Ascending aorta (tissue), 2 donors: ENCODE results near the gene KCNAB1. TPM values are rescaled to one million over a fixed set of nuclear protein-coding genes. Genes with fewer than 3 reads are reported as not detected.

Source experiments
- DNase-seq, 2 donors: peaks; one replicate each; pipeline ENCODE4 v3.0.0-alpha.2; 2019; ENCODE audit warnings: low spot score in 2 of 2
- H3K27ac ChIP-seq, 2 donors: fragments of 200-600 bp; sonication (generic); one replicate each; pipeline ENCODE4 v1.5.1; 2016 to 2017; ENCODE audit warnings: mild to moderate bottlenecking in 1 of 2
- H3K27me3 ChIP-seq: fragments of 200-600 bp; sonication (generic); one replicate; pipeline ENCODE4 v1.5.1; 2017
- H3K36me3 ChIP-seq, 2 donors: fragments of 200-600 bp; sonication (generic); one replicate each; pipeline ENCODE4 v1.5.1; 2016
- H3K4me1 ChIP-seq, 2 donors: fragments of 200-600 bp; sonication (generic); one replicate each; pipeline ENCODE4 v1.5.1; 2016 to 2017; ENCODE audit warnings: mild to moderate bottlenecking in 1 of 2
- H3K4me3 ChIP-seq, 2 donors: fragments of 200-600 bp; sonication (generic); one replicate each; pipeline ENCODE4 v1.5.1; 2016 to 2017; ENCODE audit warnings: mild to moderate bottlenecking in 1 of 2
- H3K9me3 ChIP-seq, 2 donors: fragments of 200-600 bp; sonication (generic); one replicate each; pipeline ENCODE4 v1.5.1; 2016
- intact Hi-C: fragments of 100-400 bp; cut with DNase I; formaldehyde crosslinking; loops from one replicate; pipeline ENCODE4 v1.15.1; 2023
- total RNA-seq: library from RNA; depleted of rRNA; stranded (reverse); fragments of >200 nt; gene quantifications from one replicate; pipeline ENCODE4 v1.1.0, GENCODE V29; 2016
- TF ChIP-seq, protein P1 (sequence below), 3 experiments: fragments of 200-600 bp in 2 of 3; fragments of 450-650 bp in 1 of 3; sonication (generic) in 2 of 3; IDR thresholded peaks; one replicate each; pipeline ENCODE4 v1.5.1; 2016 to 2019; ENCODE audit warnings: antibody characterized with exemption in 3 of 3, mild to moderate bottlenecking in 1 of 3, moderate library complexity in 1 of 3

The KCNAB1 gene
- total RNA-seq, 1 donor from 2014 or later = 15.1 TPM

DNA sequence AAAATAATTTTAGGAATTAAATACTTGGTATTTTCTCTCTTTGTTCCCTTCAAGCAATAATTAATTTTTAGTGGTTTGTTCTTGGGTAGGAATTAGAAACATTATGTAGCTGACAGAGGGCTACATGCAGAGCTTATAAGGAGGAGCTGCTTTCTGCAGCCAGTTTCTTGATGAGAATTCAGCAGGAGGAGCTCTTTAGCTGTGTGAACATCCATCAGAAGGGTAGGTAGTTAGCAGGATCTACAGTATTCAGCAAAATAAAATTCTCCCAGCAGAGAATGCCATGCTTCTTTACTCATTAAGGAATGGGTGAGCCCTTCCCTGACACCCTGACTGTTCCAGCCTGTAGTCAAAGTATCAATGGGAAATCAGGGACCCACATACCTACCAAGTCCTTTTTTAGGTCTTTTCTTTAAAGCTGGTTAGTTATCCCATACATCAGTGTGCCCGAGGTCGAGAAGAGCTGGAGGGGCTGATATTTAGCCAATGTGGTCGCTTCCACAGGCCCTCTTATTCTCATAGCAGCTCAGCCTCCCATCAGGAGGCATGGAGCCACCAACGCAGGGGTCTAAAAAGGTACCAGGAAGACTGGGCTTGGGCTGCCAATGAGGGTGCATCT, 54.0 kb downstream of the KCNAB1 start:
- DNase-seq = no peak
- no peak overlapping the region for H3K4me3 ChIP-seq
- intact Hi-C loops = no loop called here
- H3K27ac ChIP-seq = no peak overlapping the region
- TF ChIP-seq, protein P1, sequence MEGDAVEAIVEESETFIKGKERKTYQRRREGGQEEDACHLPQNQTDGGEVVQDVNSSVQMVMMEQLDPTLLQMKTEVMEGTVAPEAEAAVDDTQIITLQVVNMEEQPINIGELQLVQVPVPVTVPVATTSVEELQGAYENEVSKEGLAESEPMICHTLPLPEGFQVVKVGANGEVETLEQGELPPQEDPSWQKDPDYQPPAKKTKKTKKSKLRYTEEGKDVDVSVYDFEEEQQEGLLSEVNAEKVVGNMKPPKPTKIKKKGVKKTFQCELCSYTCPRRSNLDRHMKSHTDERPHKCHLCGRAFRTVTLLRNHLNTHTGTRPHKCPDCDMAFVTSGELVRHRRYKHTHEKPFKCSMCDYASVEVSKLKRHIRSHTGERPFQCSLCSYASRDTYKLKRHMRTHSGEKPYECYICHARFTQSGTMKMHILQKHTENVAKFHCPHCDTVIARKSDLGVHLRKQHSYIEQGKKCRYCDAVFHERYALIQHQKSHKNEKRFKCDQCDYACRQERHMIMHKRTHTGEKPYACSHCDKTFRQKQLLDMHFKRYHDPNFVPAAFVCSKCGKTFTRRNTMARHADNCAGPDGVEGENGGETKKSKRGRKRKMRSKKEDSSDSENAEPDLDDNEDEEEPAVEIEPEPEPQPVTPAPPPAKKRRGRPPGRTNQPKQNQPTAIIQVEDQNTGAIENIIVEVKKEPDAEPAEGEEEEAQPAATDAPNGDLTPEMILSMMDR (IDR thresholded peaks at IDR 0.05) = peak in 2 of 3 experiments; percentile 32 to 52
- no peaks in the 10 kb centered on the region for H3K27me3 ChIP-seq
- no peaks in the 10 kb centered on the region for H3K9me3 ChIP-seq
- no peaks in the 10 kb centered on the region for H3K36me3 ChIP-seq
- no peaks in the 10 kb centered on the region for H3K4me1 ChIP-seq

DNA sequence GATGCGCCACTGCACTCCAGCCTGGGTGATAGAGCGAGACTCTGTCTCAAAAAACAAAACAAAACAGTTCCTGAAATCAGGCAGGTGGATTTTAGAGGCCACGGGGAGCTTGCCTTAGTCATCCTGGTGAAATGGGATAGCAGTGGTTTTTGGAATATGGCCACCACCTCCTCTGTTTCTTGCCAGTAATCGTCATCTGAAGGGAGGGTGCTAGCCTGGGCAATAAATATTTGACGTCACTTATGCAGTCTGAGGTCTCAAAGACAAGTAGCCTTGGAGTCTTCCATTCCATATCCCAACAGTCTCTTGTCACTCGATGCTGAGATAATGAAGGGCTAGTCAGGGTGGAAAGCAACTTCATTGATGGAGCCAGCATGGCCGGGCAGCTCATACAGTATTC, 55.2 kb downstream of the KCNAB1 start:
- TF ChIP-seq, protein P1 (IDR thresholded peaks at IDR 0.05) = no peak
- DNase-seq = no peak
- Histone ChIP-seq H3K36me3 (no peaks in the 10 kb centered on the region), H3K27ac (no peak overlapping the region), H3K4me1 (no peaks in the 10 kb centered on the region), H3K9me3 (no peaks in the 10 kb centered on the region), H3K4me3 (no peak overlapping the region), H3K27me3 (no peaks in the 10 kb centered on the region)
- intact Hi-C loops = no loop called here

DNA sequence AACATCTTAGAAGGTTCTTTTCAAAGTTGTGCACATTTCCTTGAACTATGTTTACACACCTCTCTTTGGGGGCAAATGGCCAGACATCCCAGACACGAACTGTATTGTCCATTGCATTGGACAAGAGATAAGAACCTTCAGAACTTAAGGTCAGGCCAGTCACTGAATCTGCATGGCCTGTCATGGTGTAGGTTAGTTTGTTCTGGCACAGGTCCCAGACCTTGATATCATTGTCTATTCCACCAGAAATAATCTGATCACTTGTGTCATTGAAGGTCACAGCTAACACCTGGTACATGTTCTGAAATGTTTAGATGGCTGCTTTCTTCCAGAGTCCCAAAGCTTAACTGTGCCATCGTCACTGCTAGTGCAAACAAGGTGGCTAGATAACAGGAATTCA, 55.7 kb downstream of the KCNAB1 start:
- intact Hi-C loops = no loop called here
- H3K4me3 ChIP-seq = no peak overlapping the region
- DNase-seq = no peak
- no peaks in the 10 kb centered on the region for H3K4me1 ChIP-seq
- H3K27me3 ChIP-seq = no peaks in the 10 kb centered on the region
- no peaks in the 10 kb centered on the region for H3K9me3 ChIP-seq
- TF ChIP-seq, protein P1 (IDR thresholded peaks at IDR 0.05) = no peak
- H3K36me3 ChIP-seq = no peaks in the 10 kb centered on the region
- no peak overlapping the region for H3K27ac ChIP-seq

DNA sequence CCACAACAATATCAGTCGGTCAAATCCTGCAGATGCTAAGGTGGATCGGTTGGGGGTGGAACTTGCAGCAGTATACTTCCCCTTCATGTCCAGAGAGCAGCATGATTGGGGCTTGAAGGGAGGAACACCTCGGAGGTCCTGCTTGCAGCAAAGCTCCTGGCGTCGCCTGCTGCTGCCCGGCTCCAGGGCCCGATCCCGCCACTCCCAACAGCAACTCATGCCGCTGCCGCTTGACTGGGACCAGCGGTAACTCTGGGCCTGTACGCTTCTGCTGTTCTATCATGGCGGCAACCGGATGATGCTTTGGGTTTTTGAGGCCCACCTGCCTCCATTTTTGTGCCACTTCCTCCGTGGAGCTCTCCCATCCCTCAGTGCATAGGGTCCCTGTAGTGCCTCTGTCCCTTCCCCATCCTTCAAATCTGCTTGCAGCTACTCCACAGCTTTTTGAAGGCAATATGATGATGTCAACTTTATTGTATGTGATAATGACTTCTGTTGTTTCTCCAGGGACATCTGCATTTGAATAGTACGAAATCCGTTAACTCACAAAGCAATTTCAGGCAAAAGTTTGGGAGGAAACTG, 56.3 kb downstream of the KCNAB1 start:
- no peaks in the 10 kb centered on the region for H3K27me3 ChIP-seq
- no peaks in the 10 kb centered on the region for H3K9me3 ChIP-seq
- no peaks in the 10 kb centered on the region for H3K36me3 ChIP-seq
- no peak overlapping the region for H3K27ac ChIP-seq
- H3K4me1 ChIP-seq = no peaks in the 10 kb centered on the region
- DNase-seq = no peak
- no peak overlapping the region for H3K4me3 ChIP-seq
- TF ChIP-seq, protein P1 (IDR thresholded peaks at IDR 0.05) = no peak
- intact Hi-C loops = no loop called here

DNA sequence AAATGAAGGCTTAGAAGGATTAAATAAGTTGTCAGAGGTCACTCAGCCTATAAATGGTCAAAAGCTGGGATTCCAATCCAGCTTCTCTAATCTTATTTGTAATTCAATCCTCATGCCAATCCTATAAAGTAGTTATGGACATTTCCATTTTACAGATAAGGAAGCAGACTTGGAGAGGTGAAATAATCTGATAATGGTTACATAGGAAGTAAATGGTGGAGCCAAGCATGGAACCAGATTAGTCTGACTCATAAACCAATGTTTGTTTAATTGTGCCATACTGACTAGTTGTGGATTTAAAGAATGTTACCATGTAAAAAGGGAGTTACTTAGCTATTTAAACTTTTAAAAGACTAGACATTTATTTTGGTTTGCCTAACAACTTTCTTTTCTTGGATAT, 59.7 kb downstream of the KCNAB1 start:
- no peaks in the 10 kb centered on the region for H3K9me3 ChIP-seq
- H3K4me1 ChIP-seq = no peaks in the 10 kb centered on the region
- TF ChIP-seq, protein P1 (IDR thresholded peaks at IDR 0.05) = no peak
- DNase-seq = no peak
- no peaks in the 10 kb centered on the region for H3K36me3 ChIP-seq
- H3K27me3 ChIP-seq = no peaks in the 10 kb centered on the region
- H3K4me3 ChIP-seq = no peak overlapping the region
- H3K27ac ChIP-seq = no peak overlapping the region
- intact Hi-C loops = no loop called here
